Choroid plexus epithelial cell (primary cell): ENCODE results near the gene CACNA1G.

ENCODE experiments used
- DNase-seq: peaks from one replicate; pipeline ENCODE4 v3.0.0-alpha.2; 2010; ENCODE audit warnings: low read depth
- H3K4me3 ChIP-seq: 2 replicates; pipeline ENCODE4 v1.5.1; 2011; ENCODE audit warnings: low read depth, mild to moderate bottlenecking, control low read depth, low read length, moderate library complexity
- TF ChIP-seq, protein P1 (sequence below): conservative IDR thresholded peaks from 2 replicates; pipeline ENCODE4 v1.5.1; 2011; ENCODE audit warnings: low read depth, mild to moderate bottlenecking, control low read depth, inconsistent platforms, low read length, moderate library complexity

Gene CACNA1G

GRCh38 chr17:50560931-50561745, 623 bp downstream of the CACNA1G start:
- TF ChIP-seq, protein P1, sequence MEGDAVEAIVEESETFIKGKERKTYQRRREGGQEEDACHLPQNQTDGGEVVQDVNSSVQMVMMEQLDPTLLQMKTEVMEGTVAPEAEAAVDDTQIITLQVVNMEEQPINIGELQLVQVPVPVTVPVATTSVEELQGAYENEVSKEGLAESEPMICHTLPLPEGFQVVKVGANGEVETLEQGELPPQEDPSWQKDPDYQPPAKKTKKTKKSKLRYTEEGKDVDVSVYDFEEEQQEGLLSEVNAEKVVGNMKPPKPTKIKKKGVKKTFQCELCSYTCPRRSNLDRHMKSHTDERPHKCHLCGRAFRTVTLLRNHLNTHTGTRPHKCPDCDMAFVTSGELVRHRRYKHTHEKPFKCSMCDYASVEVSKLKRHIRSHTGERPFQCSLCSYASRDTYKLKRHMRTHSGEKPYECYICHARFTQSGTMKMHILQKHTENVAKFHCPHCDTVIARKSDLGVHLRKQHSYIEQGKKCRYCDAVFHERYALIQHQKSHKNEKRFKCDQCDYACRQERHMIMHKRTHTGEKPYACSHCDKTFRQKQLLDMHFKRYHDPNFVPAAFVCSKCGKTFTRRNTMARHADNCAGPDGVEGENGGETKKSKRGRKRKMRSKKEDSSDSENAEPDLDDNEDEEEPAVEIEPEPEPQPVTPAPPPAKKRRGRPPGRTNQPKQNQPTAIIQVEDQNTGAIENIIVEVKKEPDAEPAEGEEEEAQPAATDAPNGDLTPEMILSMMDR: no peak
- peak overlapping the region; percentile 40 for H3K4me3 ChIP-seq
- DNase-seq: no peak

- DNase-seq: no peak
- H3K4me3 ChIP-seq: no peak overlapping the region
- TF ChIP-seq, protein P1: no peak
Observed at GRCh38 chr17:50561746-50562141, 1.2 kb downstream of the CACNA1G start.

DNA sequence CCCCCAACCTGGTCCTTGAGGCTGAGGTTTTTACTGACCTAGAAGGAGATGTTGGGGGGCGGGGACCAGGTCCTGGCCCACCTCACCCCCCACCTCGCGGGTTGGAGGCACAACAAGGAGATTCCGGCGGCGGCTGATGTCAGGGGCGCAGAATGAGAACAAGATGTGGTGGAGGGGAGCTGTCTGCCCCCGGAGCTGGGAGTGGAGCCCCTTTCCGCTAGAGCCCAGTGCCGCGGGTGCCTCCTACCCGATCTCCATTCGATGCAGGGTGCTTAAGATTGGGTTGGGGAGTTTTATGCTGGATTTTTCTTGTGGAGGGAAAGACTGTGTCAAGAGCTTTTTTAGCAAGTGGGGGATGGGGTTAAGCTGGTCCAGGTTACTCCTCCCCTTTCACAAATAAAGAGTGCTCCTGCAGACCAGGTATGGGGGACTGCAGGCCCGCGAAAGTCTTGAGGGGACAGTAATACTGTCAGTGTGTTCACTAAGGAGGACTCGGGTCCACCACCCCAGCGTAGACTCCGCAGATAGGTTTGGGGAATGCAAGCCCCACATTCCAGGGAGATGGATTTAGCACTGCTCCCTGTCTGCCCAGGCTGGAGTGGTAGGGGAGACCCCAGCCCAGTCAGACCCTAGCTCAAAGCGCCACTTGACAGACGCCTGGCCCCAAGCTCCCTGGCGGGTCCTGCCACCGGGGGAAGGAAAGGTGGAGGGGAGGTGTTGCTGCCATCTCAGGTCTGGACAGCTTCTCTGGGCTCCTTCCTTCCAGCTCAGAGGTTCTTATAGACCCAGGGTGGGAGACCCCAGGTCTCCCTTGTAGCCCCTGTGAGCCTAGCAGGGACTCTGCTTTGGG, 2.0 kb downstream of the CACNA1G start:
- no peak overlapping the region for H3K4me3 ChIP-seq
- TF ChIP-seq, protein P1: no peak

GRCh38 chr17:50563092-50563511, 2.6 kb downstream of the CACNA1G start:
- no peak for DNase-seq
- TF ChIP-seq, protein P1: peak; percentile 2
- H3K4me3 ChIP-seq: no peak overlapping the region

More for the DNA sequence above, 2.0 kb downstream of the CACNA1G start:
- no peak for DNase-seq

- peak; percentile 52 for DNase-seq
- no peak overlapping the region for H3K4me3 ChIP-seq
- TF ChIP-seq, protein P1: no peak
Observed at GRCh38 chr17:50564916-50565315, 4.4 kb downstream of the CACNA1G start.

DNA sequence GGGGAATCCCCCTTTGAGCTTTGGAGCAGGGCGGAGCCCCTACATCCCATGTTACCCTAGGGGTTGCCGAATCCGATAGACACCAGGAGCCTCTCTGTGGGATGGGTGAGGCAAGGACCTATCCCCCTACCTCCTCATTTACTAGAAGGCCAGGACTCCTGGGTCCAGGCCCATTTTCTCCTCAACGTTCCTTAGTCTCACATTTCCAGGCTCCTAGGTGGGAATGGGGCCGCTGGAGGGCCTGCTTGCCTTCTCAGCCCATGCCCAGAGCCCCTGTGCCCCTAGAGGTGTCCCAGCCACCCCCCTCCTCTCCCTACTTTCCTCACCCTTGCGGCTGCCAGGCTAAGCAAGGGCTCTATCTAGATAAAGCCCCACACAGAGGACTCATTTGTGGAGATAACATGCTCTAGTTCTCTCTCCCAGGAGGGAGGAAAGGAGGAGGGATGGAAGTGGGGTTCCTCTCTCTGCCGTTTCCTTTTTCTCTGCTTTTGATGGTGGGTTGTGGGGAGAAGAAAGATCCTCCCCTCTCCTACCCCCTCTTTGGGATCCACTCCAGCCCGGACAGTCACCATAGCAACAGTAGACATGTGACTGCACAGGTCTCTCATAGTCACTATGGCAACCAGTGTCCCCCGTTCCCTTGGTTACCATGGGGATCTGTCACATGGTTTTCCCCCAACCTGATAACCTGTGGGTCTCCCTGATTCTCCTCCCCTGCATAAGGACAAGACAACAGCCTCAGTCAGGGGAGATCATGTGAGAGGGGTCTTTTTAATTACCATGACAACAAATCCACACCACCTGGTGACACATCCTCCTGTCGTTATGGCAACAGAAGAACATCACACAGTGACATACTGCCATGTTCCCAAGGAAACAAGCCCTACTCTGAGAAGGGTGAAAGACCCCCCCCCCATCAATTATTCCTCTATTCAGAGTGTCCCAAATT, 5.2 kb downstream of the CACNA1G start:
- no peak overlapping the region for H3K4me3 ChIP-seq

More for the DNA sequence above, 5.2 kb downstream of the CACNA1G start:
- TF ChIP-seq, protein P1: no peak
- no peak for DNase-seq
